Measurements from ENCODE around the gene ENHO.

The ENHO gene

DNA sequence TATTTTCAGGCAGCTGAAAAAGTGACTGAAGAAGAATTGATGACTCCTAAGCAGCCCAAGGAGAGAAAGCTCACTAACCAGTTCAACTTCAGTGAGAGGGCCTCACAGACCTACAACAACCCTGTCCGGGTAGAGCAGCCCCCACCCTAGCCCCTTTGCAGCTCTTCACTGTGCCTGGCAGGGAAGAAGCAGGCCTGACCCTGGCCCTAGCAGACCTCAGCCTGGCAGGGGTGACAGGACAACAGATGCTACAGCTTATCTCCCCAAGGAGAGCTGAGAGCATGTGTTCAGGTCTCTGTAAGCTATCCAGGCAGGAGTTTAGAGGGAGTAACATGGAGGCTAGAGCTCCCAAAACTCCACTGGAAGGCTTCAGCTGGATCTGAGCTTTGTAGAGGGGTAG lies 32.4 kb downstream of the ENHO start:
- Histone ChIP-seq H3K9ac (ENCODE audit: low read depth, low read length, poor library complexity) (no peak overlapping the region), H3K36me3 (replicated peaks in 1 of 2; ENCODE audit: control insufficient read depth in 2 of 2, insufficient read depth in 2 of 2, low read length in 2 of 2) (no peaks in the 10 kb centered on the region), H3K4me1 (ENCODE audit: control insufficient read depth in 2 of 2, insufficient read depth in 1 of 2, low read depth in 1 of 2, low read length in 2 of 2) (peaks cover 0 to 5% of the 10 kb centered on the region in 2 donors), H3K14ac (ENCODE audit: low read length) (no peak overlapping the region), H2BK5ac (ENCODE audit: low read length) (no peak overlapping the region), H3K27ac (replicated peaks; ENCODE audit: low read length) (no peak overlapping the region), H2AK5ac (ENCODE audit: low read depth, low read length) (no peak overlapping the region), H3K79me1 (ENCODE audit: low read depth, low read length) (no peaks in the 10 kb centered on the region), H4K91ac (ENCODE audit: low read depth, low read length, poor library complexity) (no peak overlapping the region), H2AFZ (ENCODE audit: low read length) (no peak overlapping the region), H4K8ac (ENCODE audit: low read depth, low read length) (no peak overlapping the region), H3K9me3 (replicated peaks in 1 of 2; ENCODE audit: control insufficient read depth in 2 of 2, insufficient read depth in 1 of 2, low read depth in 1 of 2, low read length in 2 of 2) (no peaks in the 10 kb centered on the region), H3K4ac (ENCODE audit: low read length) (no peak overlapping the region), H3K27me3 (ENCODE audit: control insufficient read depth in 3 of 3, insufficient read depth in 3 of 3, low read depth in 1 of 3, low read length in 3 of 3) (no peaks in the 10 kb centered on the region), H2BK120ac (ENCODE audit: low read depth, low read length) (no peak overlapping the region), H3K4me3 (ENCODE audit: low read length in 2 of 2) (no peak overlapping the region), H2BK15ac (ENCODE audit: low read length) (no peak overlapping the region), H3K18ac (ENCODE audit: low read length) (no peak overlapping the region), H3K23ac (ENCODE audit: low read depth, low read length, poor library complexity) (no peak overlapping the region), H3K4me2 (ENCODE audit: insufficient read depth, low read length, poor library complexity, severe bottlenecking) (no peak overlapping the region), H2BK12ac (ENCODE audit: low read length) (no peak overlapping the region)
- no peak for DNase-seq (ENCODE audit: low spot score)
- no CpG with 5 or more reads among the region's 1 CpG for WGBS, 2 donors (ENCODE audit: extremely low coverage in 2 of 2, insufficient read length in 2 of 2, insufficient replicate concordance in 1 of 2)

DNA sequence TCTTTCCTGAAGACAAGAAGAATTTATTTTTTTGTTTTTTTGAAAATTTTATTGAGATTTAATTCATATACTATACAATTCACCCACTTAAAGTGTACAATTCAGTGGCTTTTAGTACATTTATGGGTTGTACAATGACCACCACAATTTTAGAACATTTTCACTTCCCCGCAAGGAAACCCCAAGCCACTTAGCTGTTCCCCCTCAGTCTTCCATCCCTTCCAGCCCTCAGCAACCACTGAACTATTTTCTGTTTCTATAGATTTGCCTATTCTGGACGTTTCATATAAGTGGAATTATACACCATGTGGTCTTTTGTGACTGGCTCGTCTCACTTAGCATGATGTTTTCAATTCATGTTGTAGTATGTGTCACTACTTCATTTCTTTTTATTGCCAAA lies 36.2 kb downstream of the ENHO start:
- Histone ChIP-seq H3K4me1 (ENCODE audit: control insufficient read depth in 2 of 2, insufficient read depth in 1 of 2, low read depth in 1 of 2, low read length in 2 of 2) (peaks cover 0 to 14% of the 10 kb centered on the region in 2 donors), H3K27ac (replicated peaks; ENCODE audit: low read length) (no peak overlapping the region), H3K27me3 (ENCODE audit: control insufficient read depth in 3 of 3, insufficient read depth in 3 of 3, low read depth in 1 of 3, low read length in 3 of 3) (no peaks in the 10 kb centered on the region), H3K9me3 (replicated peaks in 1 of 2; ENCODE audit: control insufficient read depth in 2 of 2, insufficient read depth in 1 of 2, low read depth in 1 of 2, low read length in 2 of 2) (no peaks in the 10 kb centered on the region), H2AK5ac (ENCODE audit: low read depth, low read length) (no peak overlapping the region), H2AFZ (ENCODE audit: low read length) (no peak overlapping the region), H3K79me1 (ENCODE audit: low read depth, low read length) (no peaks in the 10 kb centered on the region), H2BK15ac (ENCODE audit: low read length) (no peak overlapping the region), H2BK12ac (ENCODE audit: low read length) (no peak overlapping the region), H4K8ac (ENCODE audit: low read depth, low read length) (no peak overlapping the region), H3K36me3 (replicated peaks in 1 of 2; ENCODE audit: control insufficient read depth in 2 of 2, insufficient read depth in 2 of 2, low read length in 2 of 2) (no peaks in the 10 kb centered on the region), H3K18ac (ENCODE audit: low read length) (no peak overlapping the region), H3K9ac (ENCODE audit: low read depth, low read length, poor library complexity) (no peak overlapping the region), H2BK5ac (ENCODE audit: low read length) (no peak overlapping the region), H3K23ac (ENCODE audit: low read depth, low read length, poor library complexity) (no peak overlapping the region), H2BK120ac (ENCODE audit: low read depth, low read length) (no peak overlapping the region), H3K14ac (ENCODE audit: low read length) (no peak overlapping the region), H4K91ac (ENCODE audit: low read depth, low read length, poor library complexity) (no peak overlapping the region), H3K4me3 (ENCODE audit: low read length in 2 of 2) (no peak overlapping the region), H3K4me2 (ENCODE audit: insufficient read depth, low read length, poor library complexity, severe bottlenecking) (no peak overlapping the region), H3K4ac (ENCODE audit: low read length) (no peak overlapping the region)
- WGBS, 2 donors (ENCODE audit: extremely low coverage in 2 of 2, insufficient read length in 2 of 2, insufficient replicate concordance in 1 of 2), result no CpG with 5 or more reads among the region's 3 CpGs
- no peak for DNase-seq (ENCODE audit: low spot score)

DNA sequence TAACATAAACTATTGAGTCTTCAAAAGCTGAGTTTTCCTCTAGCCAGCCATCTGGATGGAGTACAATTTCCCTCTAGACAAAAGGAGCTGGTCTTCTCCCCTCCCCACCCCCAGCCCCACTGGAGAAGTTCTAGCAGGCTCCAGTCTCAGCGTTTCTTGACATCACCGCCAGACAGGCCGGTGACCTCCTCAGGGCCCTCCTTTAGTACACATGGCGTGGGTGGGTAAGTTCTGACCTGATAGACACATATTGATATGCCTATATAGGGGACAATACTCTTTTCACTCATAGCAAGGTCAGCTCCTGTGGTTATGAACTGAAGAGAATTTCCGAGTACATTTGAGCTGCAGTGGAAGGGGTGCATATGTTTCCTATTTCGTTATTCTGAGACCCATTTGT lies 37.0 kb downstream of the ENHO start:
- no peak overlapping the region for H3K9ac ChIP-seq (ENCODE audit: low read depth, low read length, poor library complexity)
- no peak overlapping the region for H2BK15ac ChIP-seq (ENCODE audit: low read length)
- H3K27ac ChIP-seq (replicated peaks; ENCODE audit: low read length), result no peak overlapping the region
- no peaks in the 10 kb centered on the region for H3K36me3 ChIP-seq (replicated peaks in 1 of 2; ENCODE audit: control insufficient read depth in 2 of 2, insufficient read depth in 2 of 2, low read length in 2 of 2)
- H3K27me3 ChIP-seq (ENCODE audit: control insufficient read depth in 3 of 3, insufficient read depth in 3 of 3, low read depth in 1 of 3, low read length in 3 of 3), result no peaks in the 10 kb centered on the region
- no peak overlapping the region for H2BK12ac ChIP-seq (ENCODE audit: low read length)
- H3K4me2 ChIP-seq (ENCODE audit: insufficient read depth, low read length, poor library complexity, severe bottlenecking), result no peak overlapping the region
- no peak overlapping the region for H4K91ac ChIP-seq (ENCODE audit: low read depth, low read length, poor library complexity)
- no peak for DNase-seq (ENCODE audit: low spot score)
- H2AFZ ChIP-seq (ENCODE audit: low read length), result no peak overlapping the region
- no CpG with 5 or more reads among the region's 6 CpGs for WGBS, 2 donors (ENCODE audit: extremely low coverage in 2 of 2, insufficient read length in 2 of 2, insufficient replicate concordance in 1 of 2)
- H4K8ac ChIP-seq (ENCODE audit: low read depth, low read length), result no peak overlapping the region
- H3K9me3 ChIP-seq (replicated peaks in 1 of 2; ENCODE audit: control insufficient read depth in 2 of 2, insufficient read depth in 1 of 2, low read depth in 1 of 2, low read length in 2 of 2), result no peaks in the 10 kb centered on the region
- H3K79me1 ChIP-seq (ENCODE audit: low read depth, low read length), result no peaks in the 10 kb centered on the region
- no peak overlapping the region for H3K18ac ChIP-seq (ENCODE audit: low read length)
- no peak overlapping the region for H2BK5ac ChIP-seq (ENCODE audit: low read length)
- no peak overlapping the region for H3K4me3 ChIP-seq (ENCODE audit: low read length in 2 of 2)
- H2AK5ac ChIP-seq (ENCODE audit: low read depth, low read length), result no peak overlapping the region
- H2BK120ac ChIP-seq (ENCODE audit: low read depth, low read length), result no peak overlapping the region
- no peak overlapping the region for H3K23ac ChIP-seq (ENCODE audit: low read depth, low read length, poor library complexity)
- peaks cover 0 to 14% of the 10 kb centered on the region in 2 donors for H3K4me1 ChIP-seq (ENCODE audit: control insufficient read depth in 2 of 2, insufficient read depth in 1 of 2, low read depth in 1 of 2, low read length in 2 of 2)
- no peak overlapping the region for H3K14ac ChIP-seq (ENCODE audit: low read length)
- no peak overlapping the region for H3K4ac ChIP-seq (ENCODE audit: low read length)

DNA sequence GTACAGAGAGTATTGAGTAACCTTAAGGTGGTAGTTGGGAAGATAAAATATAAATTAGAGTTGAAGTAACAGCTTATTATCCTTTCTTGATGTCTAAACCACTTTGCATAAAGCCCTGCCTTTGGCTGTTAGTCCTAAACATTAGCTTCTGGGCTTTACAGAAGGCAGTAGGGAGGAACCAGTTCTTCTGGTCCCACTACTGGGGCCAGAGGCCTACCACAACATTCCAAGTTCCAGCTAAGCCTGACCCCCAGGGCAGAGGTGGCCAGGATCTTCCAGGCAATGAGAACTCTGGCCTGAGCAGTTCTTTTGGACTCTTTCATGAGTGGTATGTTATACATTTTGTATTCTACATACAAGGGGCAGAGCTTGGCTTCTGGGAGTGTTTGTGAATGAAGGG lies 38.1 kb downstream of the ENHO start:
- Histone ChIP-seq H3K79me1 (ENCODE audit: low read depth, low read length) (no peaks in the 10 kb centered on the region), H4K8ac (ENCODE audit: low read depth, low read length) (no peak overlapping the region), H3K9ac (ENCODE audit: low read depth, low read length, poor library complexity) (no peak overlapping the region), H3K27ac (replicated peaks; ENCODE audit: low read length) (no peak overlapping the region), H4K91ac (ENCODE audit: low read depth, low read length, poor library complexity) (no peak overlapping the region), H2BK5ac (ENCODE audit: low read length) (peak overlapping the region; percentile 16), H2BK15ac (ENCODE audit: low read length) (no peak overlapping the region), H3K36me3 (replicated peaks in 1 of 2; ENCODE audit: control insufficient read depth in 2 of 2, insufficient read depth in 2 of 2, low read length in 2 of 2) (no peaks in the 10 kb centered on the region), H3K23ac (ENCODE audit: low read depth, low read length, poor library complexity) (no peak overlapping the region), H2BK12ac (ENCODE audit: low read length) (no peak overlapping the region), H3K9me3 (replicated peaks in 1 of 2; ENCODE audit: control insufficient read depth in 2 of 2, insufficient read depth in 1 of 2, low read depth in 1 of 2, low read length in 2 of 2) (no peaks in the 10 kb centered on the region), H3K18ac (ENCODE audit: low read length) (no peak overlapping the region), H3K14ac (ENCODE audit: low read length) (no peak overlapping the region), H2AFZ (ENCODE audit: low read length) (no peak overlapping the region), H3K4me1 (ENCODE audit: control insufficient read depth in 2 of 2, insufficient read depth in 1 of 2, low read depth in 1 of 2, low read length in 2 of 2) (peaks cover 0 to 18% of the 10 kb centered on the region in 2 donors), H2AK5ac (ENCODE audit: low read depth, low read length) (no peak overlapping the region), H3K4me2 (ENCODE audit: insufficient read depth, low read length, poor library complexity, severe bottlenecking) (no peak overlapping the region), H3K4me3 (ENCODE audit: low read length in 2 of 2) (no peak overlapping the region), H2BK120ac (ENCODE audit: low read depth, low read length) (no peak overlapping the region), H3K27me3 (ENCODE audit: control insufficient read depth in 3 of 3, insufficient read depth in 3 of 3, low read depth in 1 of 3, low read length in 3 of 3) (no peaks in the 10 kb centered on the region), H3K4ac (ENCODE audit: low read length) (no peak overlapping the region)
- no peak for DNase-seq (ENCODE audit: low spot score)
